C4-2B (cell line): ENCODE results near the gene PNMA3.
"Not testable (repeated sequence)": the region's sequence is repeated elsewhere in the genome, so short reads cannot be mapped to it uniquely, and the experiment has no call there.

ENCODE experiments used
- CTCF ChIP-seq: fragments of 450-650 bp; conservative IDR thresholded peaks from 2 replicates; pipeline ENCODE4 v1.5.1; 2017; ENCODE audit warnings: mild to moderate bottlenecking
- ZFX ChIP-seq: fragments of 450-650 bp; IDR thresholded peaks from 2 replicates; pipeline ENCODE4 v1.6.1; 2017

GRCh38 chrX:153028487-153028886 is 27.8 kb upstream of the PNMA3 start:
- not testable (repeated sequence) for TF ChIP-seq CTCF, ZFX
